ENCODE data around the gene HSPG2.

GRCh38 chr1:21963477-21964217 lies 26.5 kb upstream of the HSPG2 start:
- TF ChIP-seq HNRNPK (IDR thresholded peaks at IDR 0.05; ENCODE audit: low read depth, low read length, poor library complexity, severe bottlenecking), result no peak
- TF ChIP-seq, protein P1, sequence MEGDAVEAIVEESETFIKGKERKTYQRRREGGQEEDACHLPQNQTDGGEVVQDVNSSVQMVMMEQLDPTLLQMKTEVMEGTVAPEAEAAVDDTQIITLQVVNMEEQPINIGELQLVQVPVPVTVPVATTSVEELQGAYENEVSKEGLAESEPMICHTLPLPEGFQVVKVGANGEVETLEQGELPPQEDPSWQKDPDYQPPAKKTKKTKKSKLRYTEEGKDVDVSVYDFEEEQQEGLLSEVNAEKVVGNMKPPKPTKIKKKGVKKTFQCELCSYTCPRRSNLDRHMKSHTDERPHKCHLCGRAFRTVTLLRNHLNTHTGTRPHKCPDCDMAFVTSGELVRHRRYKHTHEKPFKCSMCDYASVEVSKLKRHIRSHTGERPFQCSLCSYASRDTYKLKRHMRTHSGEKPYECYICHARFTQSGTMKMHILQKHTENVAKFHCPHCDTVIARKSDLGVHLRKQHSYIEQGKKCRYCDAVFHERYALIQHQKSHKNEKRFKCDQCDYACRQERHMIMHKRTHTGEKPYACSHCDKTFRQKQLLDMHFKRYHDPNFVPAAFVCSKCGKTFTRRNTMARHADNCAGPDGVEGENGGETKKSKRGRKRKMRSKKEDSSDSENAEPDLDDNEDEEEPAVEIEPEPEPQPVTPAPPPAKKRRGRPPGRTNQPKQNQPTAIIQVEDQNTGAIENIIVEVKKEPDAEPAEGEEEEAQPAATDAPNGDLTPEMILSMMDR (CRISPR knock-in tag; IDR thresholded peaks at IDR 0.05), result peak; percentile 96
- no peak for TF ChIP-seq EZH2 (conservative IDR thresholded peaks at IDR 0.05; ENCODE audit: low read depth, low read length)
- TF ChIP-seq GABPA (IDR thresholded peaks at IDR 0.05; ENCODE audit: low read depth, low read length), result no peak
- no peak for TF ChIP-seq GABPA (CRISPR knock-in tag; IDR thresholded peaks at IDR 0.05; ENCODE audit: low read depth)
- TF ChIP-seq PATZ1 (CRISPR knock-in tag; IDR thresholded peaks at IDR 0.05), result peak; percentile 38
- no peak for TF ChIP-seq ZNF879 (CRISPR knock-in tag; IDR thresholded peaks at IDR 0.05)
- no peak for TF ChIP-seq ESRRA (CRISPR knock-in tag; IDR thresholded peaks at IDR 0.05; ENCODE audit: low read depth)
- TF ChIP-seq NFE2L2 (IDR thresholded peaks at IDR 0.05; ENCODE audit: low read length), result no peak
- TF ChIP-seq ZNF598 (CRISPR knock-in tag; IDR thresholded peaks at IDR 0.05; ENCODE audit: borderline replicate concordance), result no peak
- TF ChIP-seq, protein P2, sequence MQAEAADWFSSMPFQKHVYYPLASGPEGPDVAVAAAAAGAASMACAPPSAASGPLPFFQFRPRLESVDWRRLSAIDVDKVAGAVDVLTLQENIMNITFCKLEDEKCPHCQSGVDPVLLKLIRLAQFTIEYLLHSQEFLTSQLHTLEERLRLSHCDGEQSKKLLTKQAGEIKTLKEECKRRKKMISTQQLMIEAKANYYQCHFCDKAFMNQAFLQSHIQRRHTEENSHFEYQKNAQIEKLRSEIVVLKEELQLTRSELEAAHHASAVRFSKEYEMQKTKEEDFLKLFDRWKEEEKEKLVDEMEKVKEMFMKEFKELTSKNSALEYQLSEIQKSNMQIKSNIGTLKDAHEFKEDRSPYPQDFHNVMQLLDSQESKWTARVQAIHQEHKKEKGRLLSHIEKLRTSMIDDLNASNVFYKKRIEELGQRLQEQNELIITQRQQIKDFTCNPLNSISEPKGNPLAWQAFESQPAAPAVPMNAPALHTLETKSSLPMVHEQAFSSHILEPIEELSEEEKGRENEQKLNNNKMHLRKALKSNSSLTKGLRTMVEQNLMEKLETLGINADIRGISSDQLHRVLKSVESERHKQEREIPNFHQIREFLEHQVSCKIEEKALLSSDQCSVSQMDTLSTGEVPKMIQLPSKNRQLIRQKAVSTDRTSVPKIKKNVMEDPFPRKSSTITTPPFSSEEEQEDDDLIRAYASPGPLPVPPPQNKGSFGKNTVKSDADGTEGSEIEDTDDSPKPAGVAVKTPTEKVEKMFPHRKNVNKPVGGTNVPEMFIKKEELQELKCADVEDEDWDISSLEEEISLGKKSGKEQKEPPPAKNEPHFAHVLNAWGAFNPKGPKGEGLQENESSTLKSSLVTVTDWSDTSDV (CRISPR knock-in tag; IDR thresholded peaks at IDR 0.05), result no peak
- no peak for TF ChIP-seq SIN3A (IDR thresholded peaks at IDR 0.05; ENCODE audit: borderline replicate concordance, low read depth, low read length)
